Lung (tissue), 12 donors: ENCODE data around the gene AMOT. TPM values are rescaled to one million over a fixed set of nuclear protein-coding genes. Genes with fewer than 3 reads are reported as not detected.
A peak's percentile ranks its signal among the peaks of the same experiment; 100 is the strongest.

Experiments
- ATAC-seq: fragments of 200-7000 bp; cut with Tn5 transposase; one replicate; pipeline ENCODE4 v1.9.1; 2020; ENCODE audit warnings: moderate number of reproducible peaks; ENCODE audit not compliant: insufficient read depth, low FRiP score
- DNase-seq, 3 donors: peaks; one replicate each; pipeline ENCODE4 v3.0.0-alpha.2; 2013 to 2017
- H3K27ac ChIP-seq, 2 donors: one replicate each; pipeline ENCODE4 v1.5.1; 2013; ENCODE audit warnings: mild to moderate bottlenecking in 2 of 2, moderate library complexity in 2 of 2, control low read depth in 1 of 2, inconsistent platforms in 1 of 2, low read depth in 1 of 2, low read length in 1 of 2
- H3K27me3 ChIP-seq, 3 donors: one replicate each; pipeline ENCODE4 v1.5.1; 2013; ENCODE audit warnings: low read length in 2 of 3; ENCODE audit not compliant: control insufficient read depth in 3 of 3, insufficient read depth in 3 of 3
- H3K36me3 ChIP-seq, 4 donors: one replicate each; pipeline ENCODE4 v1.5.1; 2013; ENCODE audit warnings: low read length in 4 of 4, mild to moderate bottlenecking in 1 of 4, moderate library complexity in 1 of 4; ENCODE audit not compliant: control insufficient read depth in 4 of 4, insufficient read depth in 4 of 4
- H3K4me1 ChIP-seq, 5 donors: one replicate each; pipeline ENCODE4 v1.5.1; 2013; ENCODE audit warnings: low read length in 5 of 5, mild to moderate bottlenecking in 2 of 5, moderate library complexity in 1 of 5; ENCODE audit not compliant: control insufficient read depth in 5 of 5, insufficient read depth in 5 of 5
- H3K4me3 ChIP-seq: one replicate; pipeline ENCODE4 v1.5.1; 2013; ENCODE audit warnings: mild to moderate bottlenecking, control low read depth, moderate library complexity
- H3K9ac ChIP-seq, 2 donors: one replicate each; pipeline ENCODE4 v1.5.1; 2013; ENCODE audit warnings: low read length in 2 of 2, control low read depth in 1 of 2; ENCODE audit not compliant: insufficient read depth in 1 of 2
- H3K9me3 ChIP-seq, 4 donors: one replicate each; pipeline ENCODE4 v1.5.1; 2013; ENCODE audit warnings: low read length in 3 of 4, mild to moderate bottlenecking in 1 of 4, moderate library complexity in 1 of 4; ENCODE audit not compliant: control insufficient read depth in 4 of 4, insufficient read depth in 3 of 4
- WGBS, 2 donors: extraction: QIAGEN DNeasy Blood & Tissue Kit; methylation state at CpG; one replicate each; pipeline ENCODE4 v1.1.7; 2013; 5-methylcytosine and 5-hydroxymethylcytosine counted together
- polyA plus RNA-seq, 2 donors: library from polyadenylated mRNA; stranded (reverse); fragments of 200-250 nt; gene quantifications; one replicate each; pipeline ENCODE4 v1.2.1, GENCODE V29; 2013
- total RNA-seq, 2 donors: library from RNA; depleted of rRNA in 1 of 2; stranded (reverse); fragments of >200 nt in 1 of 2; gene quantifications; one replicate each; pipeline ENCODE4 v1.2.1, GENCODE V29; 2014 to 2021
- TF ChIP-seq, protein P1 (sequence below): IDR thresholded peaks from 2 replicates; pipeline ENCODE4 v1.5.1; 2012; ENCODE audit warnings: mild to moderate bottlenecking; ENCODE audit errors: control extremely low read depth, extremely low read depth
- donor health status: control.
- donor health status: control.
- donor health status: Bipolar disorder and iron deficiency.
- donor health status: healthy.
- donor health status: DM: yes; HTN: yes; CAD: no.

AMOT gene
- total and polyA plus RNA-seq, 4 donors, result 0.79 to 11.8 (median 5.9) TPM

DNA sequence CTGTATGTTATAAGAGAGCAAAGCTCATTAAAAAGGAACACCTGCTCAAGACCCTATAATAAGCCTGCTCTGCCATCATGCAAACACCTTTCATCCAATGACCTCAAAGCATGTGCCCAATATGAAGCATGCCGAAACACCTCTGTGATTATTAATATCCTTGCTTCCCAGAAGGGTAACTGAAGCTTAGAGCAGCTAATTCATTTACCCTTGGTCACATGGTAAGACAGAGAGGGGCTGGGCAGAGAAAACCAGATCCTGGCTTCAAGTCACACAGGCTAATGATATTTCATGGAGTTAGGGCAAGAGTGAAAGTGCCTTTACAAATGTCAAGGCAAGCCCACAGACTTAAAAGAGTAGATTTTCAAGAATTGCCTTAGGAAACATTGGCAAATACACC is 5.6 kb downstream of the AMOT start:
- peaks cover 0 to 49% (median 17%) of the 10 kb centered on the region in 3 donors for H3K27me3 ChIP-seq
- no peaks in the 10 kb centered on the region for H3K4me1 ChIP-seq
- TF ChIP-seq, protein P1, sequence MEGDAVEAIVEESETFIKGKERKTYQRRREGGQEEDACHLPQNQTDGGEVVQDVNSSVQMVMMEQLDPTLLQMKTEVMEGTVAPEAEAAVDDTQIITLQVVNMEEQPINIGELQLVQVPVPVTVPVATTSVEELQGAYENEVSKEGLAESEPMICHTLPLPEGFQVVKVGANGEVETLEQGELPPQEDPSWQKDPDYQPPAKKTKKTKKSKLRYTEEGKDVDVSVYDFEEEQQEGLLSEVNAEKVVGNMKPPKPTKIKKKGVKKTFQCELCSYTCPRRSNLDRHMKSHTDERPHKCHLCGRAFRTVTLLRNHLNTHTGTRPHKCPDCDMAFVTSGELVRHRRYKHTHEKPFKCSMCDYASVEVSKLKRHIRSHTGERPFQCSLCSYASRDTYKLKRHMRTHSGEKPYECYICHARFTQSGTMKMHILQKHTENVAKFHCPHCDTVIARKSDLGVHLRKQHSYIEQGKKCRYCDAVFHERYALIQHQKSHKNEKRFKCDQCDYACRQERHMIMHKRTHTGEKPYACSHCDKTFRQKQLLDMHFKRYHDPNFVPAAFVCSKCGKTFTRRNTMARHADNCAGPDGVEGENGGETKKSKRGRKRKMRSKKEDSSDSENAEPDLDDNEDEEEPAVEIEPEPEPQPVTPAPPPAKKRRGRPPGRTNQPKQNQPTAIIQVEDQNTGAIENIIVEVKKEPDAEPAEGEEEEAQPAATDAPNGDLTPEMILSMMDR, result no peak
- 89 to 91% methylated on average over 1 of the region's 1 CpG for WGBS, 2 donors
- H3K36me3 ChIP-seq, result no peaks in the 10 kb centered on the region
- H3K27ac ChIP-seq, result no peak overlapping the region
- H3K4me3 ChIP-seq, result no peak overlapping the region
- no peak overlapping the region for H3K9ac ChIP-seq
- H3K9me3 ChIP-seq, result no peaks in the 10 kb centered on the region
- no peak for ATAC-seq
- no peak for DNase-seq

DNA sequence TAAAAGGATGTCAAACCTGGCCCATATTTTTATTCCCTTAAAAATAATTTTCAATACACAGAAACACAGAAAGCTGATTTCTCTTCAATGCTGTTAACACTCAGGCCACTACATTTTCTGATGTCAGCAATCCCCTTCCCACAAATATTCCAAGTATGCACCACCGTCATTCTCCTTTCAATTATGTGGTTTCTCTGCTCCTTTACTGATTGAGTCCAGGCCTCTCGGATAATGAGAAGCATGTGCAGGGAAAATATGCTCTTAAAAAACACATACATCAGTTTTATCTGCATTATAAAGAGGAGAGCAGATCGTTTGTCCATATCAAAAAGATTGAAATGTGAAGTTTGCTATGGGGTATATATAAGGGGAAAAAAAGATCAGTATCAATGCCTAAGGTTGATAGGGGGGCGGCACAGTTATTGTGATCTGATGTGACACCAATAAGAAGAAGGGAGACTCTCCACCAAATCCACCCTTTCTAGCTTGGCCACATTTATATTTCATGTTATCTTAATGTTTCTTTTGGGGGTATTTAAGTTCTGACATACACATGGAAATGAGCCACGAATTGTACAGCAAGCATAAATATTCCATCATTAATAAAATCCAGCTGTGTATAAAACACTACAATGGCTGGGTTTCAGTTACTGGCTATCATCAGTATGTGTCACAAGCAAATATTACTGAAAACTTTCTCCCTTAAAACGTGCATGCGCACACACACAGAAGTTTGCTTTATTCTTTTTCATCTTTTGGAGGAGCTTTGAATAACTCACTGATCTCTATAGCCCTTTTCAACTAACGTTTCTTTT is 6.4 kb downstream of the AMOT start:
- 54 to 77% methylated on average over 8 of the region's 8 CpGs for WGBS, 2 donors
- ATAC-seq (no peak), DNase-seq (peak in 2 of 3 donors; percentile 46 to 65)
- no peak overlapping the region for H3K27ac ChIP-seq
- TF ChIP-seq, protein P1, result no peak
- H3K4me3 ChIP-seq, result no peak overlapping the region
- H3K4me1 ChIP-seq, result no peaks in the 10 kb centered on the region
- H3K9me3 ChIP-seq, result no peaks in the 10 kb centered on the region
- H3K27me3 ChIP-seq, result peaks cover 0 to 54% (median 11%) of the 10 kb centered on the region in 3 donors
- H3K36me3 ChIP-seq, result no peaks in the 10 kb centered on the region
- no peak overlapping the region for H3K9ac ChIP-seq

DNA sequence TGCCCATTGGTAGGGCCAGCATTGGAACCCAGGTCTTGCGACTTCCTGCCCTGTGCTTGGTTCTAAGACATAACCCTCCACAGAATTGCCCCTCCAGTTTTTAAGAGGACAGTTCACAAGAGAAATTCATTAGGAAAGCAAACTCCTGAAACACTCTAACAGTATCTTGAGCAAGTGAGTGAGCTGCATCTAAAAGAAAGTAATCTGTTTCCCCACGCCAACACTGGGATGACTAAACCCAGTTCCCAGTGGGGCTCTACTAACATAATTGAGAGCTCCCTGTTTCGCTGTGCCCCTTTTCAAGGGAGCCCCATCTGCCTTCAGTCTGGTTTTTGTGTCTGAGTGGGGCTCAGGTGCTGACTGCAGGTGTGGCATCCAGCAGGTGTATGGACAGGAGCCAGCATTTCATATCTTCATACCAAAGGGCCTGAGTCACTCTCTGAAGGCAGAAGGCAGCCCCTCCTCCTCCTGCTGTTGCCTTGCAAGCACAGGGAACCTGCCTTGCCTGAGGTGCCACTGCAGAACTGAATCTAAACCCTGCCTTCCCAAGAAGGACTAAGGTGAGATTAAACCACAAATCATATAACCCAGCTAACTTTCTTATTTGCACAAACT is 8.0 kb downstream of the AMOT start:
- Histone ChIP-seq H3K9me3 (no peaks in the 10 kb centered on the region), H3K4me1 (no peaks in the 10 kb centered on the region), H3K27me3 (peaks cover 0 to 54% (median 18%) of the 10 kb centered on the region in 3 donors), H3K9ac (no peak overlapping the region), H3K4me3 (no peak overlapping the region), H3K27ac (no peak overlapping the region), H3K36me3 (no peaks in the 10 kb centered on the region)
- TF ChIP-seq, protein P1, result no peak
- WGBS, 2 donors, result 57 to 94% methylated on average over 3 of the region's 3 CpGs
- ATAC-seq (peak; percentile 85), DNase-seq (peak; percentile 41 to 79 (median 58))
